SK-N-SH (cell line): ENCODE measurements around the gene BTG2. TPM values are rescaled to one million over a fixed set of nuclear protein-coding genes. Genes with fewer than 3 reads are reported as not detected.

Source experiments
- CHD2 ChIP-seq: fragments of 150-350 bp; IDR thresholded peaks from 2 replicates; pipeline ENCODE4 v1.6.1; 2018; ENCODE audit warnings: low read length; ENCODE audit not compliant: partially characterized antibody
- GATA2 ChIP-seq: sonication (generic); formaldehyde crosslinking; IDR thresholded peaks from 2 replicates; pipeline ENCODE4 v1.5.0; 2020; ENCODE audit warnings: mild to moderate bottlenecking, missing genetic modification reagents
- RXRA ChIP-seq: IDR thresholded peaks from 2 replicates; pipeline ENCODE4 v1.4.0; 2012; ENCODE audit warnings: low read depth, mild to moderate bottlenecking, borderline replicate concordance
- SIN3A ChIP-seq: IDR thresholded peaks from 2 replicates; pipeline ENCODE4 v1.6.1; 2012; ENCODE audit warnings: low read depth, mild to moderate bottlenecking, low read length, moderate library complexity, borderline replicate concordance
- TEAD4 ChIP-seq: IDR thresholded peaks from 2 replicates; pipeline ENCODE4 v1.4.0; 2012; ENCODE audit warnings: mild to moderate bottlenecking, borderline replicate concordance; ENCODE audit not compliant: insufficient read depth
- polyA plus RNA-seq, 3 experiments: library from polyadenylated mRNA; depleted of rRNA; stranded (reverse); fragments of >200 nt; gene quantifications; 2 replicates each; pipeline ENCODE4 v1.2.3, GENCODE V29; 2012
- small RNA-seq, 7 experiments: library from RNA; depleted of rRNA; stranded (forward); fragments of <200 nt; gene quantifications; one replicate each; pipeline ENCODE3, GENCODE V24; 2012
- TF ChIP-seq, protein P1 (sequence below): IDR thresholded peaks from 2 replicates; pipeline ENCODE4 v1.4.0; 2012; ENCODE audit warnings: low read depth, borderline replicate concordance

Gene BTG2
- polyA plus RNA-seq, 1 of the 3 experiments (the other 2 are of a cell fraction), result 26.2 TPM

DNA sequence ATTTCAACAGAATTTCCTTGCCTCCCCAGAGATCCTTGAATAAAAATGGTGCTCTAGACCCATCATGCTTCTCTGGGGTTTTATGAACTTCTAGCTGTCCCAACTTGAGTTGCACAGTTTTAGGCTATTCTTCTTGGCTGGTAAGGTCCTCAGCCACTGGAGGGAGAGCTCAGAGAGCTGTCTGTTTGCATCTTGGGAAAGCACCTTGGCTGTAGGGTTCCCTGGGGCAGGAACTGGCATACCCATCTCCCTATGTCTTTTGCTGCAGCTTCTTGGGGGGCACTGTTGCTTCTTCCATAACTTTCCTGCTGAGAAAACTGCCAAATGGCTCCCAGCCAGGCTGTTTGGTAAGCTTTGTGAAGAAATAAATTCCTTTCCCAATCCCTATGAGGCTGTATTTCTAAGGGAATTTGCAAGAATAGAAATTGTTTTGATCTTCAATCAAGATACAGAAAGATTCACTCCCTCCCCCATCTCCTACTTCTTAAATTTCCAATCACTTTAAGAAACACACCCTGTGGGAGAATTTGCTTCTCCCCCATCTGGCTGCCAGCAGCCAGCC lies 53.8 kb downstream of the BTG2 start (continued):
- TF ChIP-seq TEAD4 (no peak), CHD2 (no peak), SIN3A (no peak), RXRA (no peak), GATA2 (CRISPR knock-in tag) (no peak)
- TF ChIP-seq, protein P1, sequence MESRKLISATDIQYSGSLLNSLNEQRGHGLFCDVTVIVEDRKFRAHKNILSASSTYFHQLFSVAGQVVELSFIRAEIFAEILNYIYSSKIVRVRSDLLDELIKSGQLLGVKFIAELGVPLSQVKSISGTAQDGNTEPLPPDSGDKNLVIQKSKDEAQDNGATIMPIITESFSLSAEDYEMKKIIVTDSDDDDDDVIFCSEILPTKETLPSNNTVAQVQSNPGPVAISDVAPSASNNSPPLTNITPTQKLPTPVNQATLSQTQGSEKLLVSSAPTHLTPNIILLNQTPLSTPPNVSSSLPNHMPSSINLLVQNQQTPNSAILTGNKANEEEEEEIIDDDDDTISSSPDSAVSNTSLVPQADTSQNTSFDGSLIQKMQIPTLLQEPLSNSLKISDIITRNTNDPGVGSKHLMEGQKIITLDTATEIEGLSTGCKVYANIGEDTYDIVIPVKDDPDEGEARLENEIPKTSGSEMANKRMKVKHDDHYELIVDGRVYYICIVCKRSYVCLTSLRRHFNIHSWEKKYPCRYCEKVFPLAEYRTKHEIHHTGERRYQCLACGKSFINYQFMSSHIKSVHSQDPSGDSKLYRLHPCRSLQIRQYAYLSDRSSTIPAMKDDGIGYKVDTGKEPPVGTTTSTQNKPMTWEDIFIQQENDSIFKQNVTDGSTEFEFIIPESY, result no peak

Small RNA genes within 50 kb of the gene (small RNA-seq; reads per million reads assigned to genes)
- gene AL359837.1, result 0 reads per million in 7 experiments
- 0 to 4.7 (median 0.43) reads per million in 7 experiments for gene RNU6-487P

Other genes starting within 250 kb of the BTG2 start
- not detected in 2 replicates for gene MYOG, start 219.5 kb upstream of the BTG2 start, polyA plus RNA-seq (2012; rRNA removed)
- 3.2 and 4.8 TPM in 2 replicates for gene ADORA1, start 177.8 kb upstream of the BTG2 start, polyA plus RNA-seq (2012; rRNA removed)
- gene MYBPH, start 129.7 kb upstream of the BTG2 start, polyA plus RNA-seq (2012; rRNA removed), result 0.12 TPM in 1 of 2 replicates, not detected in the other
- gene CHI3L1, start 118.8 kb upstream of the BTG2 start, polyA plus RNA-seq (2012; rRNA removed), result not detected in 2 replicates
- not detected in 2 replicates for gene CHIT1, start 75.8 kb upstream of the BTG2 start, polyA plus RNA-seq (2012; rRNA removed)
- not detected in 2 replicates for gene FMOD, start 45.6 kb downstream of the BTG2 start, polyA plus RNA-seq (2012; rRNA removed)
- gene PRELP, start 170.3 kb downstream of the BTG2 start, polyA plus RNA-seq (2012; rRNA removed), result 0.26 and 0.48 TPM in 2 replicates
- gene OPTC, start 188.6 kb downstream of the BTG2 start, polyA plus RNA-seq (2012; rRNA removed), result not detected in 2 replicates